PC-9 (cell line): ENCODE data around the gene CD9. TPM values are rescaled to one million over a fixed set of nuclear protein-coding genes. Genes with fewer than 3 reads are reported as not detected.

Experiments used
- BruUV-seq: library from RNA; stranded (reverse); fragments of 400-500 nt; replicated peaks from 2 replicates; lab custom pipeline; 2021; lab: Mats Ljungman, UMichigan
- CTCF ChIA-PET: fragments of 300-600 bp; sonication (Branson Sonifier 250); formaldehyde crosslinking; loops from one replicate; lab custom pipeline; 2022; ENCODE audit warnings: antibody characterized with exemption; lab: Charles Lee
- POLR2A ChIA-PET: fragments of 300-600 bp; sonication (Branson Sonifier 250); formaldehyde crosslinking; loops from one replicate; lab custom pipeline; 2022; ENCODE audit warnings: antibody characterized with exemption; ENCODE audit not compliant: unreplicated experiment; lab: Charles Lee
- DNase-seq, 2 experiments: peaks; one replicate each; pipeline versions ENCODE4 v3.0.0 to v3.0.0-alpha.2; 2015 to 2022; ENCODE audit warnings: mixed read lengths in 1 of 2
- H2AFZ ChIP-seq: fragments of 200-600 bp; sonication (generic); 2 replicates; pipeline ENCODE4 v1.8.1; 2017; ENCODE audit warnings: antibody characterized with exemption
- H3F3A ChIP-seq: fragments of 200-600 bp; sonication (generic); 2 replicates; pipeline ENCODE4 v1.8.1; 2017; ENCODE audit warnings: antibody characterized with exemption, mild to moderate bottlenecking, low read depth; ENCODE audit not compliant: insufficient read depth
- H3K27ac ChIP-seq: fragments of 200-600 bp; sonication (generic); 2 replicates; pipeline ENCODE4 v1.6.1; 2016; ENCODE audit warnings: mixed run types
- H3K27me3 ChIP-seq: fragments of 200-600 bp; sonication (generic); 2 replicates; pipeline ENCODE4 v1.6.1; 2016; ENCODE audit warnings: low read depth, mixed run types; ENCODE audit not compliant: insufficient read depth
- H3K36me3 ChIP-seq: fragments of 200-600 bp; sonication (generic); 2 replicates; pipeline ENCODE4 v1.6.1; 2016; ENCODE audit warnings: low read depth, mixed run types
- H3K4me1 ChIP-seq: fragments of 200-600 bp; sonication (generic); replicated peaks from 2 replicates; pipeline ENCODE4 v1.6.1; 2016; ENCODE audit warnings: mixed run types; ENCODE audit not compliant: insufficient read depth
- H3K4me2 ChIP-seq: fragments of 200-600 bp; sonication (generic); 2 replicates; pipeline ENCODE4 v1.6.1; 2017; ENCODE audit warnings: mixed run types
- H3K4me3 ChIP-seq: fragments of 200-600 bp; sonication (generic); 2 replicates; pipeline ENCODE4 v1.6.1; 2016; ENCODE audit warnings: mixed run types
- H3K79me2 ChIP-seq: fragments of 200-600 bp; sonication (generic); 2 replicates; pipeline ENCODE4 v1.6.1; 2017; ENCODE audit warnings: low read depth, mixed run types
- H3K9me2 ChIP-seq: fragments of 200-600 bp; sonication (generic); 2 replicates; pipeline ENCODE4 v1.8.1; 2017; ENCODE audit warnings: mild to moderate bottlenecking; ENCODE audit not compliant: insufficient read depth
- H3K9me3 ChIP-seq: fragments of 200-600 bp; sonication (generic); 2 replicates; pipeline ENCODE4 v1.8.1; 2016; ENCODE audit warnings: low read depth; ENCODE audit not compliant: insufficient read depth
- H4K20me1 ChIP-seq: fragments of 200-600 bp; sonication (generic); 2 replicates; pipeline ENCODE4 v1.8.1; 2017; ENCODE audit not compliant: insufficient read depth
- EZH2 ChIP-seq: fragments of 200-600 bp; sonication (generic); IDR thresholded peaks from 2 replicates; pipeline ENCODE4 v1.8.0; 2017; ENCODE audit warnings: antibody characterized with exemption, low read depth
- intact Hi-C: fragments of 100-400 bp; cut with micrococcal nuclease; formaldehyde crosslinking; loops from one replicate; pipeline ENCODE4 v1.10.0; 2022; ENCODE audit not compliant: unreplicated experiment
- total RNA-seq: library from RNA; stranded (reverse); gene quantifications from 2 replicates; pipeline ENCODE4 v1.2.3, GENCODE V29; 2021
- TF ChIP-seq, protein P1 (sequence below): fragments of 200-600 bp; sonication (generic); conservative IDR thresholded peaks from 2 replicates; pipeline ENCODE4 v1.6.1; 2017; ENCODE audit warnings: mixed run types, antibody characterized with exemption, mild to moderate bottlenecking, moderate library complexity

The CD9 gene
- total RNA-seq, 1 experiment from 2014 or later: 374 TPM

DNA sequence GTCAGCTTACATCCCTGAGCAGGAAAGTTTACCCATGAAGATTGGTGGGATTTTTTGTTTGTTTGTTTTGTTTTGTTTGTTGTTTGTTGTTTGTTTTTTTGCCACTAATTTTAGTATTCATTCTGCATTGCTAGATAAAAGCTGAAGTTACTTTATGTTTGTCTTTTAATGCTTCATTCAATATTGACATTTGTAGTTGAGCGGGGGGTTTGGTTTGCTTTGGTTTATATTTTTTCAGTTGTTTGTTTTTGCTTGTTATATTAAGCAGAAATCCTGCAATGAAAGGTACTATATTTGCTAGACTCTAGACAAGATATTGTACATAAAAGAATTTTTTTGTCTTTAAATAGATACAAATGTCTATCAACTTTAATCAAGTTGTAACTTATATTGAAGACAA is 37.6 kb downstream of the CD9 start:
- no peak for DNase-seq
- Histone ChIP-seq H3K27ac (no peak overlapping the region), H2AFZ (no peak overlapping the region), H3K79me2 (peaks cover 9% of the 10 kb centered on the region), H3K36me3 (peaks cover 47% of the 10 kb centered on the region), H3K4me3 (no peak overlapping the region), H3F3A (peaks cover 56% of the 10 kb centered on the region), H4K20me1 (no peaks in the 10 kb centered on the region), H3K9me2 (no peaks in the 10 kb centered on the region), H3K4me1 (peaks cover 27% of the 10 kb centered on the region; the same call in 1 of the 2 replicates), H3K9me3 (no peaks in the 10 kb centered on the region), H3K4me2 (no peak overlapping the region), H3K27me3 (no peaks in the 10 kb centered on the region)
- no peak for TF ChIP-seq EZH2
- TF ChIP-seq, protein P1, sequence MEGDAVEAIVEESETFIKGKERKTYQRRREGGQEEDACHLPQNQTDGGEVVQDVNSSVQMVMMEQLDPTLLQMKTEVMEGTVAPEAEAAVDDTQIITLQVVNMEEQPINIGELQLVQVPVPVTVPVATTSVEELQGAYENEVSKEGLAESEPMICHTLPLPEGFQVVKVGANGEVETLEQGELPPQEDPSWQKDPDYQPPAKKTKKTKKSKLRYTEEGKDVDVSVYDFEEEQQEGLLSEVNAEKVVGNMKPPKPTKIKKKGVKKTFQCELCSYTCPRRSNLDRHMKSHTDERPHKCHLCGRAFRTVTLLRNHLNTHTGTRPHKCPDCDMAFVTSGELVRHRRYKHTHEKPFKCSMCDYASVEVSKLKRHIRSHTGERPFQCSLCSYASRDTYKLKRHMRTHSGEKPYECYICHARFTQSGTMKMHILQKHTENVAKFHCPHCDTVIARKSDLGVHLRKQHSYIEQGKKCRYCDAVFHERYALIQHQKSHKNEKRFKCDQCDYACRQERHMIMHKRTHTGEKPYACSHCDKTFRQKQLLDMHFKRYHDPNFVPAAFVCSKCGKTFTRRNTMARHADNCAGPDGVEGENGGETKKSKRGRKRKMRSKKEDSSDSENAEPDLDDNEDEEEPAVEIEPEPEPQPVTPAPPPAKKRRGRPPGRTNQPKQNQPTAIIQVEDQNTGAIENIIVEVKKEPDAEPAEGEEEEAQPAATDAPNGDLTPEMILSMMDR: no peak
- CTCF ChIA-PET: interaction anchor here (0.7 kb wide), 1 partner anchor 45 kb away, joined by 3 read pairs; no protein-coding TSS in a partner anchor
- no TSS peak for BruUV-seq
- POLR2A ChIA-PET: interaction anchor here (0.6 kb wide), 1 partner anchor 173 kb away, joined by 5 read pairs; no protein-coding TSS in a partner anchor
- intact Hi-C loops: no loop called here

DNA sequence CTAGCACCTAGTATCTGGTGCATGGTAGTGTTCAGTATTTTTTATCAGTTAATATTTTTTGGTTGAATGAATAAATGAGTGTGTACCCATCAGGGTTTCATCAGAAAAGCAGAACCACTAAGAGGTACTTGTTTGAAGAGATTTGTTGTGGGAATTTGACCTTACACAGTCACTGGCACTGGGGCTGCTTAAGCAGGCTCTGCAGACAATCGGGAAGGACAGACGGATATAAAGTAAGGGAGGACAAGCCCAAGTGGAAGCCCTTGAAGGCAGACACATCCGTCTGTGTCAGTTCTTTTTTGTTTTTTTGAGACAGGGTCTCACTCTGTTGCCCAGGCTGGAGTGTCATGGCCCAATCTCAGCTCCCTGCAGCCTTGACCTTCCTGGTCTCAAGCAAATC is 38.7 kb downstream of the CD9 start:
- BruUV-seq: no TSS peak
- no peaks in the 10 kb centered on the region for H4K20me1 ChIP-seq
- H3K27ac ChIP-seq: no peak overlapping the region
- H3K9me2 ChIP-seq: no peaks in the 10 kb centered on the region
- no peak for DNase-seq
- intact Hi-C loops: no loop called here
- no peak overlapping the region for H3K4me2 ChIP-seq
- peaks cover 39% of the 10 kb centered on the region for H3K36me3 ChIP-seq
- H3F3A ChIP-seq: peaks cover 56% of the 10 kb centered on the region
- TF ChIP-seq, protein P1: no peak
- no peak for TF ChIP-seq EZH2
- no peaks in the 10 kb centered on the region for H3K79me2 ChIP-seq
- H3K4me1 ChIP-seq: peaks cover 27% of the 10 kb centered on the region; the same call in 1 of the 2 replicates
- H3K27me3 ChIP-seq: no peaks in the 10 kb centered on the region
- ChIA-PET POLR2A (no interaction called here), CTCF (no interaction called here)
- no peak overlapping the region for H2AFZ ChIP-seq
- H3K9me3 ChIP-seq: no peaks in the 10 kb centered on the region
- H3K4me3 ChIP-seq: no peak overlapping the region

DNA sequence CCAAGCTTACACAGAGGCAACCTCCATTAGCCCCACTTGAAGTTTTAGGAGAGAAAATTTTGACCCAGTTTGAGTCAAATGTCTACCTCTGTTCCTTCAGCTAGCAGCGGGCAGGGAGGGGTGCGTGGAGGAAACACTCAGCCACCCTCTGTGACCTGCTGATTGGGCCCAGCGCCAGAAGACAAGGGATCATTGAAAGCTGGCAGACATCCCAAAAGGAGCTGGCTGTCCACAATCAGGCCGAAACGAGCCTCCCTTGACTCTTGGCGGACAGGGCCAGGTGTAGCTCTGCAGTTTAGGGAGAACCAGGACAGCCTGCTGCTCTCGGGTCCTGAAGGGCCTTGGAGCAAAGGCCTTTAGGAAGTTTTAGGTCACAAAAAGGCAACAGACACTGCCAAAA is 41.3 kb downstream of the CD9 start:
- BruUV-seq: no TSS peak
- Histone ChIP-seq H3K9me3 (peaks cover 8% of the 10 kb centered on the region; the same call in 1 of the 2 replicates), H3K4me2 (no peak overlapping the region), H4K20me1 (no peaks in the 10 kb centered on the region), H3K79me2 (no peaks in the 10 kb centered on the region), H3K4me1 (peaks cover 10% of the 10 kb centered on the region; the same call in 1 of the 2 replicates), H3K27ac (no peak overlapping the region), H2AFZ (no peak overlapping the region), H3F3A (peaks cover 36% of the 10 kb centered on the region), H3K36me3 (peaks cover 18% of the 10 kb centered on the region), H3K27me3 (no peaks in the 10 kb centered on the region), H3K4me3 (no peak overlapping the region), H3K9me2 (no peaks in the 10 kb centered on the region)
- no peak for TF ChIP-seq EZH2
- TF ChIP-seq, protein P1: no peak
- POLR2A ChIA-PET: interaction anchor here (0.6 kb wide), 2 partner anchors 129 to 154 kb away, joined by 3 to 4 read pairs; no protein-coding TSS in a partner anchor
- intact Hi-C loops: no loop called here
- peak in 1 of 2 experiments; percentile 62 for DNase-seq
- CTCF ChIA-PET: interaction anchor here (0.5 to 1.3 kb wide), 3 partner anchors 32 to 73 kb away, joined by 3 to 13 read pairs (median 4); no protein-coding TSS in a partner anchor
